Measurements from ENCODE around the gene RPS15. TPM values are rescaled to one million over a fixed set of nuclear protein-coding genes. Genes with fewer than 3 reads are reported as not detected.

RPS15 gene
- total RNA-seq, 8 experiments from 2014 or later: 1,397 to 2,339 (median 1,906) TPM

GRCh38 chr19:1408300-1409203 lies 29.6 kb upstream of the RPS15 start:
- H3K4me1 ChIP-seq (replicated peaks in 1 of 2): peaks cover 25 to 30% of the 10 kb centered on the region in 2 donors
- H3K27ac ChIP-seq: peak overlapping the region; percentile 85 to 92
- peak overlapping the region; percentile 54 to 100 (median 78) for H3K4me3 ChIP-seq
- in situ Hi-C loops (cut with MboI; ENCODE audit: low pct_unique_long_range_greater_than_20kb in 2 of 9, low sequenced_read_pairs in 9 of 9, unreplicated experiment in 9 of 9): no loop called here
- 0 to 1% (median 0%) methylated on average over 1 to 14 of the region's 69 CpGs; no CpG with 5 or more reads in 4 of the 10 experiments for WGBS, 10 experiments
- ATAC-seq (replicated peaks in 6 of 8): peak; percentile 3 to 36 (median 10)

GRCh38 chr19:1409204-1410005 lies 28.8 kb upstream of the RPS15 start:
- Histone ChIP-seq H3K4me1 (replicated peaks in 1 of 2) (peaks cover 25 to 34% of the 10 kb centered on the region in 2 donors), H3K27ac (peak overlapping the region in 1 of 2 donors; percentile 58), H3K4me3 (peak overlapping the region; percentile 54 to 100 (median 78))
- in situ Hi-C loops (cut with MboI; ENCODE audit: low pct_unique_long_range_greater_than_20kb in 2 of 9, low sequenced_read_pairs in 9 of 9, unreplicated experiment in 9 of 9): no loop called here
- no peak for ATAC-seq (replicated peaks in 6 of 8)
- 0 to 48% methylated on average over 1 to 16 of the region's 33 CpGs; no CpG with 5 or more reads in 8 of the 10 experiments for WGBS, 10 experiments

- H3K4me1 ChIP-seq (replicated peaks in 1 of 2): peaks cover 29 to 41% of the 10 kb centered on the region in 2 donors
- 40 to 97% (median 80%) methylated on average over 1 to 14 of the region's 23 CpGs; no CpG with 5 or more reads in 4 of the 10 experiments for WGBS, 10 experiments
- no peak overlapping the region for H3K4me3 ChIP-seq
- in situ Hi-C loops (cut with MboI; ENCODE audit: low pct_unique_long_range_greater_than_20kb in 2 of 9, low sequenced_read_pairs in 9 of 9, unreplicated experiment in 9 of 9): no loop called here
- H3K27ac ChIP-seq: no peak overlapping the region
- no peak for ATAC-seq (replicated peaks in 6 of 8)
Observed at GRCh38 chr19:1410136-1410786, 27.9 kb upstream of the RPS15 start.

GRCh38 chr19:1410789-1411188 lies 27.4 kb upstream of the RPS15 start:
- H3K27ac ChIP-seq: no peak overlapping the region

GRCh38 chr19:1411255-1412191 lies 26.7 kb upstream of the RPS15 start:
- in situ Hi-C loops (cut with MboI; ENCODE audit: low pct_unique_long_range_greater_than_20kb in 2 of 9, low sequenced_read_pairs in 9 of 9, unreplicated experiment in 9 of 9): no loop called here
- H3K4me3 ChIP-seq: no peak overlapping the region
- no peak overlapping the region for H3K27ac ChIP-seq
- peak in 3 of 8 experiments; percentile 5 to 16 (median 8) for ATAC-seq (replicated peaks in 6 of 8)
- H3K4me1 ChIP-seq (replicated peaks in 1 of 2): peaks cover 40 to 53% of the 10 kb centered on the region in 2 donors
- WGBS, 10 experiments: 73 to 93% (median 78%) methylated on average over 3 to 8 of the region's 29 CpGs; no CpG with 5 or more reads in 7 of the 10 experiments

More at GRCh38 chr19:1410789-1411188, 27.4 kb upstream of the RPS15 start:
- ATAC-seq (replicated peaks in 6 of 8): no peak
- in situ Hi-C loops (cut with MboI; ENCODE audit: low pct_unique_long_range_greater_than_20kb in 2 of 9, low sequenced_read_pairs in 9 of 9, unreplicated experiment in 9 of 9): no loop called here
- Histone ChIP-seq H3K4me1 (replicated peaks in 1 of 2) (peaks cover 33 to 46% of the 10 kb centered on the region in 2 donors), H3K4me3 (no peak overlapping the region)
- WGBS, 10 experiments: 97 to 100% methylated on average over 2 to 5 of the region's 9 CpGs; no CpG with 5 or more reads in 8 of the 10 experiments

GRCh38 chr19:1412323-1412923 lies 25.8 kb upstream of the RPS15 start:
- Histone ChIP-seq H3K27ac (no peak overlapping the region), H3K4me1 (replicated peaks in 1 of 2) (peaks cover 43 to 61% of the 10 kb centered on the region in 2 donors), H3K4me3 (no peak overlapping the region)
- ATAC-seq (replicated peaks in 6 of 8): no peak
- WGBS, 10 experiments: 90 to 100% methylated on average over 3 to 7 of the region's 21 CpGs; no CpG with 5 or more reads in 8 of the 10 experiments
- in situ Hi-C loops (cut with MboI; ENCODE audit: low pct_unique_long_range_greater_than_20kb in 2 of 9, low sequenced_read_pairs in 9 of 9, unreplicated experiment in 9 of 9): no loop called here

- WGBS, 10 experiments: 86 to 100% (median 94%) methylated on average over 1 to 16 of the region's 36 CpGs; no CpG with 5 or more reads in 2 of the 10 experiments
- Histone ChIP-seq H3K27ac (no peak overlapping the region), H3K4me3 (no peak overlapping the region), H3K4me1 (replicated peaks in 1 of 2) (peaks cover 43 to 64% of the 10 kb centered on the region in 2 donors)
- ATAC-seq (replicated peaks in 6 of 8): no peak
- in situ Hi-C loops (cut with MboI; ENCODE audit: low pct_unique_long_range_greater_than_20kb in 2 of 9, low sequenced_read_pairs in 9 of 9, unreplicated experiment in 9 of 9): no loop called here
Observed at GRCh38 chr19:1412995-1413800, 25.0 kb upstream of the RPS15 start.

- peak overlapping the region; percentile 76 to 80 for H3K27ac ChIP-seq
- peak in 5 of 8 experiments; percentile 2 to 17 (median 12) for ATAC-seq (replicated peaks in 6 of 8)
- peaks cover 26 to 43% of the 10 kb centered on the region in 2 donors for H3K4me1 ChIP-seq (replicated peaks in 1 of 2)
- H3K4me3 ChIP-seq: no peak overlapping the region
- WGBS, 10 experiments: 65 to 100% (median 81%) methylated on average over 1 to 8 of the region's 28 CpGs; no CpG with 5 or more reads in 4 of the 10 experiments
- in situ Hi-C loops (cut with MboI; ENCODE audit: low pct_unique_long_range_greater_than_20kb in 2 of 9, low sequenced_read_pairs in 9 of 9, unreplicated experiment in 9 of 9): no loop called here
Observed at GRCh38 chr19:1416014-1416841, 22.0 kb upstream of the RPS15 start.

GRCh38 chr19:1417145-1417544 lies 21.1 kb upstream of the RPS15 start:
- peak in 3 of 8 experiments; percentile 7 to 43 (median 11) for ATAC-seq (replicated peaks in 6 of 8)
- Histone ChIP-seq H3K4me3 (no peak overlapping the region), H3K27ac (peak overlapping the region in 1 of 2 donors; percentile 32), H3K4me1 (replicated peaks in 1 of 2) (peaks cover 18 to 34% of the 10 kb centered on the region in 2 donors)
- 83 to 100% (median 89%) methylated on average over 1 to 21 of the region's 21 CpGs; no CpG with 5 or more reads in 5 of the 10 experiments for WGBS, 10 experiments
- in situ Hi-C loops (cut with MboI; ENCODE audit: low pct_unique_long_range_greater_than_20kb in 2 of 9, low sequenced_read_pairs in 9 of 9, unreplicated experiment in 9 of 9): no loop called here

Measured in motor neuron (in vitro differentiated cells).